ENCODE results near the gene KRTAP10-5.

The KRTAP10-5 gene

DNA sequence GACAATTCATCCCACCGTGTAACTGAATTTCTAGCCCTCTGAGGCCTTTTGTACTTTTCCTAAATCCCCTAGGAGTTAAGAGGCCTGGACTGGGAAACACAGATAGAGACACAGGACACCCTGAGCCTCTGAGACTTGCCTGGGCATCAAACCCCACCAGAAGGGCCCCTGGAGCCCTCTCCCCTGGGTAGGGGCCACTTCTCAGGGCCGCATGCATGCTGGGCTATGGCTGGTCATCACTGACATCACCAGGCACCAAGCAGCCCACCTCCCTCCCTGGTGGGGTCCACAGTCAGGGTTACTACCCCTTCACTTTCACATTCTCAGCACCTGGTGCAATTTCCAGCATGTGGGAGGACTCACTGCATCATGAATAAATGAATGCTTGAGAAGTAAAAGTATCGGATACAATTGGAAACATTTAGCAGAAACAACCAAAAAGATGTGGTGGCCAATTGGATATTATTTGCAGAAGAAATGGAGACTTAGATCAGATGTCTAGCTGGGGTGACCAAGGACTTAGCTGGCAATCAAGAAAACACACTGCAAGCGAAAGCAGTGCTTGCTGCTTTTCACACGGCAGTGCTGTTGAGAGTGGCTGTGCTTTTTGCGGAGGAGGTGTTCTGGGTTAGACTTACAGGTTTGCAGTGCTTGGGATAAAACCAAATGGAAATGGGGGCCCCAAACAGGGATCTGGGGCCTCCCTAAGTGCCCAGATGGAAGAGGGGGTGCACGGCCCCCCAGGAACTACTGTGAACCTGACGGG, 19.0 kb upstream of the KRTAP10-5 start:
- TF ChIP-seq, protein P1, sequence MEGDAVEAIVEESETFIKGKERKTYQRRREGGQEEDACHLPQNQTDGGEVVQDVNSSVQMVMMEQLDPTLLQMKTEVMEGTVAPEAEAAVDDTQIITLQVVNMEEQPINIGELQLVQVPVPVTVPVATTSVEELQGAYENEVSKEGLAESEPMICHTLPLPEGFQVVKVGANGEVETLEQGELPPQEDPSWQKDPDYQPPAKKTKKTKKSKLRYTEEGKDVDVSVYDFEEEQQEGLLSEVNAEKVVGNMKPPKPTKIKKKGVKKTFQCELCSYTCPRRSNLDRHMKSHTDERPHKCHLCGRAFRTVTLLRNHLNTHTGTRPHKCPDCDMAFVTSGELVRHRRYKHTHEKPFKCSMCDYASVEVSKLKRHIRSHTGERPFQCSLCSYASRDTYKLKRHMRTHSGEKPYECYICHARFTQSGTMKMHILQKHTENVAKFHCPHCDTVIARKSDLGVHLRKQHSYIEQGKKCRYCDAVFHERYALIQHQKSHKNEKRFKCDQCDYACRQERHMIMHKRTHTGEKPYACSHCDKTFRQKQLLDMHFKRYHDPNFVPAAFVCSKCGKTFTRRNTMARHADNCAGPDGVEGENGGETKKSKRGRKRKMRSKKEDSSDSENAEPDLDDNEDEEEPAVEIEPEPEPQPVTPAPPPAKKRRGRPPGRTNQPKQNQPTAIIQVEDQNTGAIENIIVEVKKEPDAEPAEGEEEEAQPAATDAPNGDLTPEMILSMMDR (IDR thresholded peaks at IDR 0.05; ENCODE audit: extremely low read depth, missing control alignments): no peak
- DNase-seq (ENCODE audit: low spot score): no peak

DNA sequence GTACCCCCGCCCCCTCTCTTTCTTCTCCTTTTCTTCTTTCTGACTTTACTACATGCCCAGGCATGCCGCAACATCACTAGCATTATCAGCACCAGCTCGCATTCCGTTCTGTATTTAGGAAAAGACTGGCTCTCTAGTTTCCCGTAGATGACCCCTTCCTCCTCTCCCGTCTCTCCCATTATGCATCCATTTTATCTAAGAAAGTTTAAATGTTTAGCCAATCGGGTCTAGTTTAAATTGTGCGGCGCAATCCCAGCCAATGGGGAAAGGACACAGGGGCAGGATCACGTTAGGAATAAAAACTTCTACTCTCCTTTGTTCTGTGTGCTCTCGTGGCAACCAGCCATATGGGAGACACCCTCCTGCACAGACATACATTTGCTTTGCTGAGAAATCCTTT, 17.7 kb upstream of the KRTAP10-5 start:
- DNase-seq (ENCODE audit: low spot score): no peak
- TF ChIP-seq, protein P1 (IDR thresholded peaks at IDR 0.05; ENCODE audit: extremely low read depth, missing control alignments): no peak

DNA sequence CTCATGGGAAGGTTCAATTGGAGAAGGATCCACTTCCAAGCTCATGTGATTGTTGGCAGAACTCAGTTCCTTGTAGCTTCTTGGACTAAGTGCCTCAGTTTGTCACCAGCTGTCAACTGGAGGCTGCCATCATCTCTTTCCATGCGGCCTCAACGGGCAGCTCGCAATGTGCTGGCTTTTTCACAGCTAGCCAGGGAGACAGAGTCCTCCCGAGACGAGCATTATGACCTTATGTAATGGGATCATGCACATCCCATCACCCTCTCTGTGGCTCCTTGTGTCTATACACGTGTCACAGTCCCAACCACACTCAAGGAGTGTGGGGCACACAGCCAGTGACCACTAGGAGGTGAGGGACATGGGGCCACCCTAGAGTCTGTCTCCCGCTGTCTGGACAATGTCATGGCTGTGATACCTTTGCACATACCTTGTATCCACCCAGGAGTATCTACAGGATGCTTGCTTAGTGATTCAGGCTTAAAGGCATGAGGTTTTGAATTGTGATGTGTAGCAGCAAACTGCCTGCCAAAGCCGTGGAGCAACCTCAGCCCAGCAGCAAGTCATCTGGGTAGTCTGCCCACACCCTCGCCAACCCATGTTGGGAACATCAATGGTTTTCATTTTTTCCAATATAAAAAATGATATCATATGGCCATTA, 15.8 kb upstream of the KRTAP10-5 start:
- DNase-seq (ENCODE audit: low spot score): no peak
- TF ChIP-seq, protein P1 (IDR thresholded peaks at IDR 0.05; ENCODE audit: extremely low read depth, missing control alignments): no peak

DNA sequence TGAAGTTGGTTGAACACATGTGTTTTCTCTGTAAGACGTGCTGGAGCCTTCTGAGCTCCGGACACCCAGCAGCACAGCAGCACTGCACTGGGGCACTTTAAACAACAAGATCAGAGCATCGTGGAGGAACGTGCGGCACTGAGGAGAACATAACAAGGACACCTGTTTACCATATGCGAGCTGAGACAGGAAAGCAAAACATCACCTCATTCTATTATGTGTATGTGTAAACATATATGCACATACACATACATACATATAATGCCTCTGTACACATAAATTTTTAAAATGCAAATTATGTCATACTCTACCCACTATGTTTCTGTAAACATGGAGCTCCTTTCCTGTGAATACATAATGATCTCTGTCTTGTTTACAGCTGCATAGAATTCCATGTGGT, 15.1 kb upstream of the KRTAP10-5 start:
- TF ChIP-seq, protein P1 (IDR thresholded peaks at IDR 0.05; ENCODE audit: extremely low read depth, missing control alignments): no peak
- DNase-seq (ENCODE audit: low spot score): no peak

DNA sequence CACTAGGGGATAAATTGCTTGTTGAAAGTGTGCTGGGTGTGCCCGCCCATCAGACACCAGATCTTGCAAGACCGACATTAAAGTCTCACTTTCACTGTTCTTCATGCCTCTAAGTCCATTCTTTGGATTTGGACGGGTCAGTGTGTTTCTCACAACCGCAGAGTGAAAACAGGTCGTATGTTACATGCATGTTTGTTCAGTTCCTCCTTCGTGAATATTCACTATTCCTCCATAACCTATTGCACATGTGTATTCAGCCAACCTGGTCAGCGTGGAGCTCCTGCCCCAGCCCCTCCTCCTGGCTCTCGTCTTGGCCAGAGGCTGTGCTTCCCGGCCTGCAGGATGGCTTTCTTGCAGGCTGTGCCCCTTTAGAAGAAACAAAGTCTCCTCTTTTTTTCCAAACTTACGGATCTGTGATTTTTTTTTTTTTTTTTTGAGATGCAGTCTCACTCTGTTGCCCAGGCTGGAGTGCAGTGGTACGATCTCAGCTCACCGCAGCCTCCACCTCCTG, 14.1 kb upstream of the KRTAP10-5 start:
- TF ChIP-seq, protein P1 (IDR thresholded peaks at IDR 0.05; ENCODE audit: extremely low read depth, missing control alignments): no peak
- DNase-seq (ENCODE audit: low spot score): no peak

DNA sequence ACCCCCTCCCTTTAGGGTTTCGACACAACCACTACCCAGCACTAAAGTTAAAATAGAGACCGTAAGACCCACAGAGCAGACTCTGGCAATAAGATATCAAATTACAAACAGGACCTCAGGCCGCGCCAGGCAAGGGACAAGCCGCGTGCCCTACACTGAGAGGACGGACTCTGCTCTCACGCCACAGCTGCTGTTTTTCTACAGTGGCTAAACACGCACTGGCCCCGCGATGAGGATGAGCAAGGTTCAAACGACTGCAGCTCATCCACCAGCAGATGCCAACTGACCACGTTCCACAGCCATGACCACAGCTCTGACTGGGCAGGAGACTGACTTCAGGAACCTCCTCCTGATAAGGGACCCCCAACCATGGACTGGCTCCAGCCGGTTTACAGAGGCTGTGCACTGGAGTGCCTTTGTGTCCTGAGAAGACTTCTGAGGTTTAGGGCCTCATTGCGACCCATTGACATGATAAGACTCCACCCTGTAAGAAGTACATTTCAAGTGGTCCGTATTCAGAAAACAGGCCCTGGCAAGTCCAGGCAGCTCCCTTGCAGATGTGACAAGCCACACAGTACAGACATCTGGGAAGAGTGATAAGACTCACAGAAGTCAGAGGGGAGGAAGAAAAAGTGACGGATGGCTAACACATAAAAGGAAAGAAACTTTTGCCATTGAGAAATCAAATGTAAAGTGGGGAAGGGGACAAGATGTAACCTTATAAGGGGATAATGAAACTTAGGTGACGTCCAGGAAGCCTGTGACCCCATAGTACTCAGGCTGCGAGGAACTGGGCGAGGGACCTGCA, 13.4 kb upstream of the KRTAP10-5 start:
- no peak for DNase-seq (ENCODE audit: low spot score)
- TF ChIP-seq, protein P1 (IDR thresholded peaks at IDR 0.05; ENCODE audit: extremely low read depth, missing control alignments): no peak

All from GM20000 (cell line).